Astrocyte (in vitro differentiated cells and primary cell): ENCODE measurements around the gene PRSS37. TPM values are rescaled to one million over a fixed set of nuclear protein-coding genes. Genes with fewer than 3 reads are reported as not detected.
"Not testable (repeated sequence)": the region's sequence is repeated elsewhere in the genome, so short reads cannot be mapped to it uniquely, and the experiment has no call there.

Experiments used
- DNase-seq: peaks from one replicate; pipeline ENCODE4 v3.0.0-alpha.2; 2010; ENCODE audit warnings: low read depth
- FAIRE-seq: peaks from 2 replicates; lab custom pipeline; 2011; peaks lifted over from hg19 to GRCh38; lab: Jason Lieb, UNC
- H2AFZ ChIP-seq: 2 replicates; pipeline ENCODE4 v1.6.0; 2012; ENCODE audit warnings: low read depth, low read length, inconsistent platforms
- H3K27ac ChIP-seq: 2 replicates; pipeline ENCODE4 v1.5.1; 2011; ENCODE audit warnings: low read depth, low read length, inconsistent platforms
- H3K27me3 ChIP-seq: 2 replicates; pipeline ENCODE4 v1.6.0; 2011; ENCODE audit warnings: low read length, inconsistent platforms; ENCODE audit not compliant: insufficient read depth
- H3K36me3 ChIP-seq: 2 replicates; pipeline ENCODE4 v1.5.1; 2011; ENCODE audit warnings: low read length, inconsistent platforms; ENCODE audit not compliant: insufficient read depth
- H3K4me1 ChIP-seq: 2 replicates; pipeline ENCODE4 v1.5.1; 2011; ENCODE audit warnings: low read length, inconsistent platforms; ENCODE audit not compliant: insufficient read depth
- H3K4me2 ChIP-seq: 2 replicates; pipeline ENCODE4 v1.6.0; 2012; ENCODE audit warnings: low read length, inconsistent platforms
- H3K4me3 ChIP-seq: 2 replicates; pipeline ENCODE4 v1.5.1; 2011; ENCODE audit warnings: low read depth, mild to moderate bottlenecking, low read length, inconsistent platforms; ENCODE audit not compliant: insufficient read depth
- H3K79me2 ChIP-seq: 2 replicates; pipeline ENCODE4 v1.6.0; 2012; ENCODE audit warnings: mild to moderate bottlenecking, low read length, inconsistent platforms; ENCODE audit not compliant: insufficient read depth
- H3K9ac ChIP-seq: 2 replicates; pipeline ENCODE4 v1.6.0; 2012; ENCODE audit warnings: mild to moderate bottlenecking, low read length, inconsistent platforms
- H3K9me3 ChIP-seq: 2 replicates; pipeline ENCODE4 v1.5.1; 2012; ENCODE audit warnings: low read depth, mild to moderate bottlenecking, low read length, inconsistent platforms; ENCODE audit not compliant: insufficient read depth
- H4K20me1 ChIP-seq: 2 replicates; pipeline ENCODE4 v1.6.0; 2012; ENCODE audit warnings: low read length, inconsistent platforms; ENCODE audit not compliant: insufficient read depth
- H3K27ac Mint-ChIP-seq: one replicate; pipeline ENCODE4 v1.8.0; 2021; ENCODE audit warnings: mild to moderate bottlenecking, mixed read lengths; ENCODE audit not compliant: unreplicated experiment
- H3K27me3 Mint-ChIP-seq: one replicate; pipeline ENCODE4 v1.8.0; 2021; ENCODE audit warnings: low read depth, mixed read lengths; ENCODE audit not compliant: unreplicated experiment
- H3K36me3 Mint-ChIP-seq: one replicate; pipeline ENCODE4 v1.8.0; 2021; ENCODE audit warnings: low read depth, mixed read lengths; ENCODE audit not compliant: unreplicated experiment
- H3K4me1 Mint-ChIP-seq: one replicate; pipeline ENCODE4 v1.8.0; 2021; ENCODE audit warnings: low read depth, mixed read lengths; ENCODE audit not compliant: unreplicated experiment
- H3K4me3 Mint-ChIP-seq: one replicate; pipeline ENCODE4 v1.8.0; 2021; ENCODE audit warnings: mild to moderate bottlenecking, moderate library complexity, mixed read lengths; ENCODE audit not compliant: unreplicated experiment
- H3K9me3 Mint-ChIP-seq: one replicate; pipeline ENCODE4 v1.8.0; 2021; ENCODE audit warnings: mild to moderate bottlenecking, mixed read lengths; ENCODE audit not compliant: unreplicated experiment
- EZH2 ChIP-seq: IDR thresholded peaks from 2 replicates; pipeline ENCODE4 v1.6.1; 2012; ENCODE audit warnings: mild to moderate bottlenecking, low read length, inconsistent platforms; ENCODE audit not compliant: insufficient read depth
- total RNA-seq: library from RNA; stranded (reverse); gene quantifications from 2 replicates; pipeline ENCODE4 v1.2.1, GENCODE V29; 2021
- TF ChIP-seq, protein P1 (sequence below): IDR thresholded peaks from 2 replicates; pipeline ENCODE4 v1.5.1; 2011; ENCODE audit warnings: low read depth, mild to moderate bottlenecking, inconsistent platforms, low read length, moderate library complexity; ENCODE audit not compliant: insufficient read depth

PRSS37 gene
- total RNA-seq, 1 donor from 2014 or later, result not detected

- no peak overlapping the region for H3K27ac ChIP-seq
- Mint-ChIP-seq H3K27ac (no peak overlapping the region), H3K4me1 (no peaks in the 10 kb centered on the region), H3K9me3 (peaks cover 4% of the 10 kb centered on the region), H3K4me3 (no peak overlapping the region), H3K27me3 (no peaks in the 10 kb centered on the region), H3K36me3 (peaks cover 5% of the 10 kb centered on the region)
- H3K4me2 ChIP-seq, result no peak overlapping the region
- no peaks in the 10 kb centered on the region for H3K79me2 ChIP-seq
- TF ChIP-seq, protein P1, sequence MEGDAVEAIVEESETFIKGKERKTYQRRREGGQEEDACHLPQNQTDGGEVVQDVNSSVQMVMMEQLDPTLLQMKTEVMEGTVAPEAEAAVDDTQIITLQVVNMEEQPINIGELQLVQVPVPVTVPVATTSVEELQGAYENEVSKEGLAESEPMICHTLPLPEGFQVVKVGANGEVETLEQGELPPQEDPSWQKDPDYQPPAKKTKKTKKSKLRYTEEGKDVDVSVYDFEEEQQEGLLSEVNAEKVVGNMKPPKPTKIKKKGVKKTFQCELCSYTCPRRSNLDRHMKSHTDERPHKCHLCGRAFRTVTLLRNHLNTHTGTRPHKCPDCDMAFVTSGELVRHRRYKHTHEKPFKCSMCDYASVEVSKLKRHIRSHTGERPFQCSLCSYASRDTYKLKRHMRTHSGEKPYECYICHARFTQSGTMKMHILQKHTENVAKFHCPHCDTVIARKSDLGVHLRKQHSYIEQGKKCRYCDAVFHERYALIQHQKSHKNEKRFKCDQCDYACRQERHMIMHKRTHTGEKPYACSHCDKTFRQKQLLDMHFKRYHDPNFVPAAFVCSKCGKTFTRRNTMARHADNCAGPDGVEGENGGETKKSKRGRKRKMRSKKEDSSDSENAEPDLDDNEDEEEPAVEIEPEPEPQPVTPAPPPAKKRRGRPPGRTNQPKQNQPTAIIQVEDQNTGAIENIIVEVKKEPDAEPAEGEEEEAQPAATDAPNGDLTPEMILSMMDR, result no peak
- TF ChIP-seq EZH2, result no peak
- H2AFZ ChIP-seq, result no peak overlapping the region
- DNase-seq (no peak), FAIRE-seq (no peak)
- H3K36me3 ChIP-seq, result no peaks in the 10 kb centered on the region
- no peaks in the 10 kb centered on the region for H3K27me3 ChIP-seq
- H3K4me1 ChIP-seq, result no peaks in the 10 kb centered on the region
- no peak overlapping the region for H3K4me3 ChIP-seq
- no peaks in the 10 kb centered on the region for H3K9me3 ChIP-seq
- H4K20me1 ChIP-seq, result no peaks in the 10 kb centered on the region
- no peak overlapping the region for H3K9ac ChIP-seq
These were observed 3.6 kb downstream of the PRSS37 start for GRCh38 chr7:141837683-141838082.

DNA sequence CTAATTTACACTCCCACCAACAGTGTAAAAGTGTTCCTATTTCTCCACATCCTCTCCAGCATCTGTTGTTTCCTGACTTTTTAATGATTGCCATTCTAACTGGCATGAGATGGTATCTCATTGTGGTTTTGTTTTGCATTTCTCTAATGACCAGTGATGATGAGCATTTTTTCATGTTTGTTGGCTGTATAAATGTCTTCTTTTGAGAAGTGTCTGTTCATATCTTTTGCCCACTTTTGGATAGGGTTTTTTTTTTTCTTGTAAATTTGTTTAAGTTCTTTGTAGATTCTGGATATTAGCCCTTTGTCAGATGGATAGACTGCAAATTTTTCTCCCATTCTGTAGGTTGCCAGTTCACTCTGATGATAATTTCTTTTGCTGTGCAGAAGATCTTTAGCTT lies 18.9 kb downstream of the PRSS37 start:
- not testable (repeated sequence) for H3K27me3 ChIP-seq, H3K9ac ChIP-seq, H3K36me3 ChIP-seq, H3K27ac ChIP-seq, H2AFZ ChIP-seq, H3K27me3 Mint-ChIP-seq, DNase-seq, FAIRE-seq, H4K20me1 ChIP-seq, H3K79me2 ChIP-seq, H3K9me3 ChIP-seq, H3K4me2 ChIP-seq, H3K4me1 ChIP-seq, H3K27ac Mint-ChIP-seq, H3K36me3 Mint-ChIP-seq, H3K4me1 Mint-ChIP-seq, H3K4me3 ChIP-seq, H3K4me3 Mint-ChIP-seq
- H3K9me3 Mint-ChIP-seq, result peaks cover 13% of the 10 kb centered on the region

- no peak overlapping the region for H2AFZ ChIP-seq
- no peak overlapping the region for H3K4me3 Mint-ChIP-seq
- DNase-seq (no peak), FAIRE-seq (no peak)
- H3K4me3 ChIP-seq, result no peak overlapping the region
- no peaks in the 10 kb centered on the region for H3K27me3 ChIP-seq
- no peak overlapping the region for H3K27ac ChIP-seq
- H3K9me3 ChIP-seq, result no peaks in the 10 kb centered on the region
- H3K79me2 ChIP-seq, result no peaks in the 10 kb centered on the region
- TF ChIP-seq, protein P1, result no peak
- TF ChIP-seq EZH2, result no peak
- no peak overlapping the region for H3K4me2 ChIP-seq
- no peaks in the 10 kb centered on the region for H3K4me1 ChIP-seq
- no peak overlapping the region for H3K27ac Mint-ChIP-seq
- H3K36me3 Mint-ChIP-seq, result peaks cover 1% of the 10 kb centered on the region
- H3K9ac ChIP-seq, result no peak overlapping the region
- no peaks in the 10 kb centered on the region for H3K27me3 Mint-ChIP-seq
- no peaks in the 10 kb centered on the region for H3K36me3 ChIP-seq
- no peaks in the 10 kb centered on the region for H4K20me1 ChIP-seq
- no peaks in the 10 kb centered on the region for H3K4me1 Mint-ChIP-seq
- H3K9me3 Mint-ChIP-seq, result peaks cover 13% of the 10 kb centered on the region
These were observed 21.2 kb downstream of the PRSS37 start for GRCh38 chr7:141820067-141820466.
